ENCODE measurements around the gene POC1A. TPM values are rescaled to one million over a fixed set of nuclear protein-coding genes. Genes with fewer than 3 reads are reported as not detected.
"Not testable (repeated sequence)": the region's sequence is repeated elsewhere in the genome, so short reads cannot be mapped to it uniquely, and the experiment has no call there.

The POC1A gene
- total RNA-seq, 1 experiment from 2014 or later = 19.8 TPM

GRCh38 chr3:52044869-52045619, 109.2 kb downstream of the POC1A start:
- peaks cover 4% of the 10 kb centered on the region; the same call in 1 of the 2 replicates for H3K36me3 ChIP-seq
- H3K4me3 ChIP-seq = no peak overlapping the region

GRCh38 chr3:52043750-52044149, 110.5 kb downstream of the POC1A start:
- no peaks in the 10 kb centered on the region for H3K9me3 ChIP-seq
- DNase-seq = peak; percentile 61
- no peaks in the 10 kb centered on the region for H3K27me3 ChIP-seq
- H3K36me3 ChIP-seq = no peaks in the 10 kb centered on the region
- H3K4me3 ChIP-seq = no peak overlapping the region

More at GRCh38 chr3:52044869-52045619, 109.2 kb downstream of the POC1A start:
- Histone ChIP-seq H3K9me3 (no peaks in the 10 kb centered on the region), H3K27me3 (no peaks in the 10 kb centered on the region)
- DNase-seq = no peak

- not testable (repeated sequence) for H3K4me3 ChIP-seq, DNase-seq, H3K27me3 ChIP-seq, H3K36me3 ChIP-seq, H3K9me3 ChIP-seq
These were observed 111.2 kb downstream of the POC1A start for GRCh38 chr3:52043039-52043438.

- Histone ChIP-seq H3K27me3 (no peaks in the 10 kb centered on the region), H3K36me3 (no peaks in the 10 kb centered on the region), H3K4me3 (no peak overlapping the region), H3K9me3 (no peaks in the 10 kb centered on the region)
- no peak for DNase-seq
These were observed 113.0 kb downstream of the POC1A start for GRCh38 chr3:52041118-52041731.

GRCh38 chr3:52040600-52040999, 113.6 kb downstream of the POC1A start:
- no peaks in the 10 kb centered on the region for H3K9me3 ChIP-seq
- no peak overlapping the region for H3K4me3 ChIP-seq
- no peaks in the 10 kb centered on the region for H3K27me3 ChIP-seq
- no peak for DNase-seq
- no peaks in the 10 kb centered on the region for H3K36me3 ChIP-seq

- no peaks in the 10 kb centered on the region for H3K36me3 ChIP-seq
- no peak for DNase-seq
- H3K27me3 ChIP-seq = no peaks in the 10 kb centered on the region
- no peak overlapping the region for H3K4me3 ChIP-seq
- no peaks in the 10 kb centered on the region for H3K9me3 ChIP-seq
These were observed 114.4 kb downstream of the POC1A start for GRCh38 chr3:52039846-52040245.

GRCh38 chr3:52039426-52039825, 114.8 kb downstream of the POC1A start:
- DNase-seq = no peak
- no peaks in the 10 kb centered on the region for H3K9me3 ChIP-seq

GRCh38 chr3:52038227-52038626, 116.0 kb downstream of the POC1A start:
- DNase-seq = peak; percentile 81
- no peaks in the 10 kb centered on the region for H3K36me3 ChIP-seq
- H3K9me3 ChIP-seq = no peaks in the 10 kb centered on the region
- no peaks in the 10 kb centered on the region for H3K27me3 ChIP-seq
- no peak overlapping the region for H3K4me3 ChIP-seq

More at GRCh38 chr3:52039426-52039825, 114.8 kb downstream of the POC1A start:
- H3K27me3 ChIP-seq = no peaks in the 10 kb centered on the region
- no peaks in the 10 kb centered on the region for H3K36me3 ChIP-seq
- H3K4me3 ChIP-seq = no peak overlapping the region

GRCh38 chr3:52037291-52037690, 116.9 kb downstream of the POC1A start:
- no peak overlapping the region for H3K4me3 ChIP-seq
- no peak for DNase-seq
- H3K9me3 ChIP-seq = no peaks in the 10 kb centered on the region

GRCh38 chr3:52036829-52037228, 117.4 kb downstream of the POC1A start:
- no peaks in the 10 kb centered on the region for H3K27me3 ChIP-seq
- no peaks in the 10 kb centered on the region for H3K9me3 ChIP-seq
- no peaks in the 10 kb centered on the region for H3K36me3 ChIP-seq
- H3K4me3 ChIP-seq = no peak overlapping the region
- DNase-seq = no peak

More at GRCh38 chr3:52037291-52037690, 116.9 kb downstream of the POC1A start:
- H3K27me3 ChIP-seq = no peaks in the 10 kb centered on the region
- no peaks in the 10 kb centered on the region for H3K36me3 ChIP-seq

GRCh38 chr3:52036222-52036694, 118.0 kb downstream of the POC1A start:
- Histone ChIP-seq H3K27me3 (no peaks in the 10 kb centered on the region), H3K36me3 (no peaks in the 10 kb centered on the region), H3K9me3 (no peaks in the 10 kb centered on the region), H3K4me3 (no peak overlapping the region)
- no peak for DNase-seq

GRCh38 chr3:52034651-52035050, 119.6 kb downstream of the POC1A start:
- H3K36me3 ChIP-seq = no peaks in the 10 kb centered on the region
- no peaks in the 10 kb centered on the region for H3K27me3 ChIP-seq
- no peaks in the 10 kb centered on the region for H3K9me3 ChIP-seq
- no peak overlapping the region for H3K4me3 ChIP-seq
- DNase-seq = no peak

GRCh38 chr3:52034212-52034611, 120.0 kb downstream of the POC1A start:
- no peaks in the 10 kb centered on the region for H3K27me3 ChIP-seq
- H3K4me3 ChIP-seq = no peak overlapping the region
- no peaks in the 10 kb centered on the region for H3K9me3 ChIP-seq
- no peaks in the 10 kb centered on the region for H3K36me3 ChIP-seq
- DNase-seq = no peak

GRCh38 chr3:52033748-52034147, 120.5 kb downstream of the POC1A start:
- not testable (repeated sequence) for DNase-seq, H3K27me3 ChIP-seq, H3K9me3 ChIP-seq, H3K36me3 ChIP-seq, H3K4me3 ChIP-seq

- H3K27me3 ChIP-seq = no peaks in the 10 kb centered on the region
- H3K9me3 ChIP-seq = no peaks in the 10 kb centered on the region
- no peak overlapping the region for H3K4me3 ChIP-seq
- H3K36me3 ChIP-seq = no peaks in the 10 kb centered on the region
- no peak for DNase-seq
These were observed 121.4 kb downstream of the POC1A start for GRCh38 chr3:52032702-52033408.

GRCh38 chr3:52031896-52032295, 122.3 kb downstream of the POC1A start:
- Histone ChIP-seq H3K36me3 (no peaks in the 10 kb centered on the region), H3K9me3 (no peaks in the 10 kb centered on the region), H3K27me3 (no peaks in the 10 kb centered on the region), H3K4me3 (no peak overlapping the region)
- no peak for DNase-seq

- Histone ChIP-seq H3K4me3 (no peak overlapping the region), H3K36me3 (no peaks in the 10 kb centered on the region), H3K27me3 (no peaks in the 10 kb centered on the region), H3K9me3 (no peaks in the 10 kb centered on the region)
- DNase-seq = no peak
These were observed 123.4 kb downstream of the POC1A start for GRCh38 chr3:52030714-52031310.

All from MG63 (cell line).